HG03039 (cell line): ENCODE data around the gene TRPV2.
A peak's percentile ranks its signal among the peaks of the same experiment; 100 is the strongest.
"Not testable (repeated sequence)": the region's sequence is repeated elsewhere in the genome, so short reads cannot be mapped to it uniquely, and the experiment has no call there.

ENCODE experiments used
- ATAC-seq: cut with Tn5 transposase; IDR thresholded peaks from one replicate; pipeline ENCODE4 v1.9.1; 2021; ENCODE audit warnings: mild to moderate bottlenecking, moderate library complexity; ENCODE audit not compliant: unreplicated experiment

The TRPV2 gene

GRCh38 chr17:16435925-16436886 is 20.8 kb downstream of the TRPV2 start:
- ATAC-seq = no peak

- ATAC-seq = no peak
Observed at GRCh38 chr17:16437083-16437482, 21.7 kb downstream of the TRPV2 start.

GRCh38 chr17:16438173-16438556 is 22.8 kb downstream of the TRPV2 start:
- ATAC-seq = no peak

GRCh38 chr17:16438557-16439302 is 23.4 kb downstream of the TRPV2 start:
- peak; percentile 69 for ATAC-seq

- no peak for ATAC-seq
Observed at GRCh38 chr17:16439303-16439791, 24.0 kb downstream of the TRPV2 start.

GRCh38 chr17:16439811-16440351 is 24.5 kb downstream of the TRPV2 start:
- no peak for ATAC-seq

GRCh38 chr17:16440354-16440753 is 25.0 kb downstream of the TRPV2 start:
- ATAC-seq = not testable (repeated sequence)

- no peak for ATAC-seq
Observed at GRCh38 chr17:16440901-16441629, 25.7 kb downstream of the TRPV2 start.

- ATAC-seq = no peak
Observed at GRCh38 chr17:16442141-16442540, 26.8 kb downstream of the TRPV2 start.

- no peak for ATAC-seq
Observed at GRCh38 chr17:16442594-16443510, 27.5 kb downstream of the TRPV2 start.

- no peak for ATAC-seq
Observed at GRCh38 chr17:16443511-16444257, 28.3 kb downstream of the TRPV2 start.

GRCh38 chr17:16444258-16444886 is 29.0 kb downstream of the TRPV2 start:
- ATAC-seq = no peak

GRCh38 chr17:16446338-16446983 is 31.1 kb downstream of the TRPV2 start:
- no peak for ATAC-seq

- ATAC-seq = no peak
Observed at GRCh38 chr17:16447676-16448075, 32.3 kb downstream of the TRPV2 start.

- ATAC-seq = no peak
Observed at GRCh38 chr17:16448490-16448889, 33.1 kb downstream of the TRPV2 start.

- no peak for ATAC-seq
Observed at GRCh38 chr17:16449121-16449570, 33.8 kb downstream of the TRPV2 start.

- no peak for ATAC-seq
Observed at GRCh38 chr17:16450028-16450427, 34.7 kb downstream of the TRPV2 start.

GRCh38 chr17:16452268-16452667 is 36.9 kb downstream of the TRPV2 start:
- not testable (repeated sequence) for ATAC-seq
